Gastroesophageal sphincter (tissue), 4 donors: ENCODE measurements around the gene DBR1. TPM values are rescaled to one million over a fixed set of nuclear protein-coding genes. Genes with fewer than 3 reads are reported as not detected.

Experiments used
- ATAC-seq: fragments of 150-250 bp; one replicate; pipeline ENCODE4 v1.9.1; 2016; ENCODE audit warnings: mild to moderate bottlenecking, moderate library complexity
- H3K27ac ChIP-seq, 4 donors: fragments of 200-600 bp; sonication (generic) in 3 of 4; 1 replicate in 3 of 4; 2 replicates in 1 of 4; pipeline ENCODE4 v1.5.1; 2016 to 2019
- H3K27me3 ChIP-seq: fragments of 200-600 bp; sonication (generic); one replicate; pipeline ENCODE4 v1.5.1; 2019
- H3K36me3 ChIP-seq, 2 donors: fragments of 200-600 bp; sonication (generic); one replicate each; pipeline ENCODE4 v1.5.1; 2019; ENCODE audit warnings: control low read depth in 1 of 2
- H3K4me1 ChIP-seq, 3 donors: fragments of 200-600 bp; sonication (generic); 1 replicate in 2 of 3; 2 replicates in 1 of 3; pipeline ENCODE4 v1.5.1; 2016 to 2019; ENCODE audit warnings: control low read depth in 2 of 3
- H3K4me3 ChIP-seq, 2 donors: fragments of 200-600 bp; sonication (generic); one replicate each; pipeline ENCODE4 v1.5.1; 2019; ENCODE audit warnings: mild to moderate bottlenecking in 1 of 2, moderate library complexity in 1 of 2
- H3K9me3 ChIP-seq, 3 donors: fragments of 200-600 bp; sonication (generic); one replicate each; pipeline ENCODE4 v1.5.1; 2017 to 2019; ENCODE audit warnings: control low read depth in 2 of 3
- CTCF ChIP-seq, 4 experiments: fragments of 200-600 bp in 2 of 4; fragments of 450-650 bp in 2 of 4; sonication (generic) in 1 of 4; IDR thresholded peaks; one replicate each; pipeline ENCODE4 v1.5.1; 2017 to 2019; ENCODE audit warnings: antibody characterized with exemption in 4 of 4, mild to moderate bottlenecking in 2 of 4, moderate library complexity in 2 of 4
- EP300 ChIP-seq: sonication (generic); formaldehyde crosslinking; IDR thresholded peaks from one replicate; pipeline ENCODE4 v1.6.1; 2017; ENCODE audit warnings: antibody characterized with exemption, mild to moderate bottlenecking
- POLR2A ChIP-seq, 2 donors: fragments of 450-650 bp; IDR thresholded peaks; one replicate each; pipeline ENCODE4 v1.6.1; 2017; ENCODE audit warnings: antibody characterized with exemption in 2 of 2, mild to moderate bottlenecking in 2 of 2, moderate library complexity in 1 of 2
- POLR2AphosphoS5 ChIP-seq: sonication (generic); formaldehyde crosslinking; IDR thresholded peaks from one replicate; pipeline ENCODE4 v1.6.1; 2017; ENCODE audit warnings: antibody characterized with exemption
- WGBS, 2 donors: methylation state at CpG; one replicate each; pipeline ENCODE4 v1.1.5; 2018; ENCODE audit warnings: low coverage in 1 of 2; 5-methylcytosine and 5-hydroxymethylcytosine counted together
- total RNA-seq, 4 donors: library from RNA; depleted of rRNA; stranded (reverse); fragments of >200 nt; gene quantifications; one replicate each; pipeline ENCODE4 v1.1.0, GENCODE V29; 2016

DBR1 gene
- total RNA-seq, 4 donors from 2014 or later: 11.2 to 16.4 (median 14.2) TPM

- Histone ChIP-seq H3K4me1 (no peaks in the 10 kb centered on the region), H3K36me3 (no peaks in the 10 kb centered on the region), H3K27me3 (no peaks in the 10 kb centered on the region), H3K27ac (no peak overlapping the region), H3K9me3 (no peaks in the 10 kb centered on the region), H3K4me3 (no peak overlapping the region)
- TF ChIP-seq CTCF (IDR thresholded peaks at IDR 0.05) (no peak), POLR2AphosphoS5 (no peak), EP300 (no peak), POLR2A (IDR thresholded peaks at IDR 0.05) (no peak)
- ATAC-seq: no peak
- 76 to 87% methylated on average over 2 to 3 of the region's 3 CpGs for WGBS, 2 donors
These were observed 38.5 kb downstream of the DBR1 start for GRCh38 chr3:138136201-138136600.

- Histone ChIP-seq H3K4me1 (no peaks in the 10 kb centered on the region), H3K4me3 (no peak overlapping the region), H3K27ac (no peak overlapping the region), H3K27me3 (no peaks in the 10 kb centered on the region), H3K36me3 (no peaks in the 10 kb centered on the region), H3K9me3 (no peaks in the 10 kb centered on the region)
- TF ChIP-seq EP300: no peak
- 56 to 76% methylated on average over 2 of the region's 2 CpGs for WGBS, 2 donors
- ATAC-seq: no peak
These were observed 38.9 kb downstream of the DBR1 start for GRCh38 chr3:138135833-138136194.

- H3K4me3 ChIP-seq: no peak overlapping the region
- 64 to 78% methylated on average over 1 to 3 of the region's 3 CpGs for WGBS, 2 donors
- no peaks in the 10 kb centered on the region for H3K36me3 ChIP-seq
- no peaks in the 10 kb centered on the region for H3K27me3 ChIP-seq
- ATAC-seq: no peak
- H3K9me3 ChIP-seq: no peaks in the 10 kb centered on the region
- no peak overlapping the region for H3K27ac ChIP-seq
- TF ChIP-seq POLR2AphosphoS5 (no peak), POLR2A (IDR thresholded peaks at IDR 0.05) (no peak), CTCF (IDR thresholded peaks at IDR 0.05) (no peak), EP300 (no peak)
- H3K4me1 ChIP-seq: no peaks in the 10 kb centered on the region
These were observed 39.4 kb downstream of the DBR1 start for GRCh38 chr3:138135146-138135832.

- Histone ChIP-seq H3K27ac (no peak within 1 kb of the TSS), H3K36me3 (no peaks in the 10 kb centered on the region), H3K4me3 (no peak within 1 kb of the TSS), H3K27me3 (no peaks in the 10 kb centered on the region), H3K9me3 (no peaks in the 10 kb centered on the region), H3K4me1 (no peaks in the 10 kb centered on the region)
- no peak for TF ChIP-seq POLR2A (IDR thresholded peaks at IDR 0.05)
- TF ChIP-seq POLR2AphosphoS5: no peak
- TF ChIP-seq CTCF (IDR thresholded peaks at IDR 0.05): no peak
- TF ChIP-seq EP300: no peak
- no peak for ATAC-seq
- WGBS, 2 donors: 21 to 67% methylated on average over 1 of the region's 1 CpG
These were observed 42.5 kb downstream of the DBR1 start, which contains the start of gene A4GNT for GRCh38 chr3:138132239-138132638. TSS of gene A4GNT (minus strand) at chr3:138132390. CDS start at chr3:138131256, 1,134 bp downstream.

- Histone ChIP-seq H3K27ac (no peak overlapping the region), H3K27me3 (no peaks in the 10 kb centered on the region), H3K9me3 (no peaks in the 10 kb centered on the region), H3K36me3 (no peaks in the 10 kb centered on the region), H3K4me1 (peaks cover 0 to 2% (median 0%) of the 10 kb centered on the region in 3 donors), H3K4me3 (no peak overlapping the region)
- ATAC-seq: no peak
- WGBS, 2 donors: 67 to 80% methylated on average over 1 of the region's 1 CpG
- TF ChIP-seq EP300 (no peak), POLR2A (IDR thresholded peaks at IDR 0.05) (no peak), CTCF (IDR thresholded peaks at IDR 0.05) (no peak), POLR2AphosphoS5 (no peak)
These were observed 46.9 kb downstream of the DBR1 start for GRCh38 chr3:138127636-138128365.
